ENCODE measurements around the gene PTPRM. TPM values are rescaled to one million over a fixed set of nuclear protein-coding genes. Genes with fewer than 3 reads are reported as not detected.

Gene PTPRM
- total RNA-seq, 4 donors from 2014 or later, result 206 to 337 (median 255) TPM

DNA sequence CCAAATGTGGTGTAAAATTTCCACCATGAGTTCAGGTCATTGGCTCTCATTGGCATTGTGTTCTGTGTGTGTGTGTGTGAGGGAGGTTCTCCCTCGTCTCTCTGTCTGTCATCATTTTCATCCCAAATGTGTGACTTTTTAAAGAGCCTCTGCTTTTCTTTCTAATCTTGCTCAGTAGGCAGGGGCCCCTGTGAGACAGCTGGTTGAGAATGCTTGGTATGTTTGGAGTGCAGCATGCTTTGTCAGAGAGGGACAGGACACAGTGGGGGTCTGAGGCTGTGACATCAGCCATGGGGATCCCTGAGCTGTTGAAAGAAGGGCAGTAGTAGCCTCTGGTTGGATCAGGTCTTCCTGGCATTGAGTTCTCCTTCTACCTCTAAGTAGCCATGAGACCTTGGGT lies 10.6 kb downstream of the PTPRM start:
- TF ChIP-seq, protein P1, sequence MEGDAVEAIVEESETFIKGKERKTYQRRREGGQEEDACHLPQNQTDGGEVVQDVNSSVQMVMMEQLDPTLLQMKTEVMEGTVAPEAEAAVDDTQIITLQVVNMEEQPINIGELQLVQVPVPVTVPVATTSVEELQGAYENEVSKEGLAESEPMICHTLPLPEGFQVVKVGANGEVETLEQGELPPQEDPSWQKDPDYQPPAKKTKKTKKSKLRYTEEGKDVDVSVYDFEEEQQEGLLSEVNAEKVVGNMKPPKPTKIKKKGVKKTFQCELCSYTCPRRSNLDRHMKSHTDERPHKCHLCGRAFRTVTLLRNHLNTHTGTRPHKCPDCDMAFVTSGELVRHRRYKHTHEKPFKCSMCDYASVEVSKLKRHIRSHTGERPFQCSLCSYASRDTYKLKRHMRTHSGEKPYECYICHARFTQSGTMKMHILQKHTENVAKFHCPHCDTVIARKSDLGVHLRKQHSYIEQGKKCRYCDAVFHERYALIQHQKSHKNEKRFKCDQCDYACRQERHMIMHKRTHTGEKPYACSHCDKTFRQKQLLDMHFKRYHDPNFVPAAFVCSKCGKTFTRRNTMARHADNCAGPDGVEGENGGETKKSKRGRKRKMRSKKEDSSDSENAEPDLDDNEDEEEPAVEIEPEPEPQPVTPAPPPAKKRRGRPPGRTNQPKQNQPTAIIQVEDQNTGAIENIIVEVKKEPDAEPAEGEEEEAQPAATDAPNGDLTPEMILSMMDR (IDR thresholded peaks at IDR 0.05; ENCODE audit: low read depth), result no peak

DNA sequence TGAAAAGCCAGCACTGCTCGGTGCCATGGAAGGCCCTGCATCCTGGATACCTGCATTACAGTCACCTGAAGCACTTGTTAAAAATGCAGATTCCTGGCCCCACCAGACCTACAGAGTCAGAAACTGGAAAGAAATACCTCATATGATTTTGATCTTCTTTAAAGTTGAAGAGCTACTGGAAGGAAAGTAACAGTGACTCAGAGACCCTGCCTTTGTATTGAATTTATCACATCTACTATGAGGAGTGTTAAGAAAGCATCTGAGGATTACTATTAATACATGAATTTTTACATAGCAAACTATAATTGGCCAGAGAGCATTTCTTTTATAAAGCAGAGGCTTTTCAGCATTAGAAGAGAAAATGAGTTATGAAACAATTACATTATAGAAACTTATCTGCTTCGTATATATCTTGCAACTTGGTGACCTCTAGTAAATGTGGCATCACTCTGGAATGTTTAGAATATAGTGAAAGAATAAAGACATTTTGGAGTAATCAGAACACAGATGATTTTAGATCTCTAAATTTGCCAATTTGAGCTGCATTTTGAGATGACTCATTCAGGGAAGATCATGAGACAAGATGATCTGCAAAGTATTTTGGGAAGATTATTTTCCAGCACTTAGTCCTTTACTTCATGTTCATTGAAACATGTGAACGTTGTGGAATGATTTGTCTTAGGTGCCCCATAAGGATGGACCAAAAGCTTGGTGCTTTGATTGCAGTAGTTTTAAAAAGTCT lies 12.2 kb downstream of the PTPRM start:
- TF ChIP-seq, protein P1 (IDR thresholded peaks at IDR 0.05; ENCODE audit: low read depth), result no peak

DNA sequence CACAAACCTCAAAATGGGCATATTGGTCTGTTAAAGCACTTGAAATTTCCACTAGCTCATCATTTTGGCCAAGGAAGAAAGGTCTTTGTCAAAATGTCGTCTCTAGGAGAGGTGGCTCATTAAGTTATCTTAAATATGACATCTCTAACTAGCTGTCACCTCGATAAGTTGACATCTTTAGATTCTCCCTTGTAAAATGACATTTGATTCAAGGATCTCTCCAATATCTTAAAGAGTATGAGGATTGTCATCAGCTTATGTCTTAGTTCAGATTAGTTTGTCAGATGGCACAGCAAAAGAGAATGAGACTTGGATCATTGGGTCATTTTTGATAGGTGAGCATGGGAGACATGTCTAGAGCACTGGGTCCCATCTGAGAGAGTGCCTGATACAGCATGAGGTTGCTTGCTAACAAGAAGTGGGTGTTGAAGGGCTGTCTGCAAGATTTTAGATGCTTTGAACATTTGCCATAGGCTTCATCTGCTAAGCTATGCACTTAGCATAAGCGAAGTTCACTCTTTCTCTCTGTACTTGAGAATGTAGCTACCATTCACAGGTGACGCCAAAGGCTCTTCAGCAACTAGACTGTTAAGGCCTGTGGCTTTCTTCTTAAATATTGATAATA lies 12.9 kb downstream of the PTPRM start:
- TF ChIP-seq, protein P1 (IDR thresholded peaks at IDR 0.05; ENCODE audit: low read depth), result no peak

DNA sequence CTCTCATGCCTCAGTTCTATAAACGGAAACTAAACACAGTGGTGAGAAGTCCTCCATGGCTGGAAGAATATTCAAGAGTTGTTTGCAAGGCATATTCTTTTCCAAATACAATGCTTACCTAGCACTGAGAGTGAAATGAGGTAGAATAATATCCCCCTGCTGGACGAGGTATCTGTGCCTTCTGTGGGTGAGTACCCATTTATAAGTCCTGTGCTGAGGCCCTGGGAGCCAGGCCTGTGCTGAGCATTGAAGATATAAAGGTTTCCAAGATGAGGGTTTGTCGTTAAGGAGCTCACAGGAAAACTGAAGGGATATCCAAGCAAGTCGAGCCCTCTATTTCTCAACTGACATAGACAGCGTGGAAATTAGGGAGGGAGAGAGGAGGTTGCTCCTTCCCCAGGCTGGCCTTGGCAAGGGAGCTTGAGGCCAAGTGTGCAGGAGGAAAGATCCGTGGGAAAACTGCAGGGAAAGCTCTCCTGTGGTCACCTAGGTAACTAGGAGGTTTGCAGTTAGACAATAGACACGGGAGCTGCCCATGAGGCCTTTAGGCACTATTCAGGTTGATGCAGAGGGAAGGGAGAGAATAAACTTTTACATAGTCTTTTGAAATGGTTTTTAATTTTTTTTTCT lies 17.6 kb downstream of the PTPRM start:
- TF ChIP-seq, protein P1 (IDR thresholded peaks at IDR 0.05; ENCODE audit: low read depth), result no peak

DNA sequence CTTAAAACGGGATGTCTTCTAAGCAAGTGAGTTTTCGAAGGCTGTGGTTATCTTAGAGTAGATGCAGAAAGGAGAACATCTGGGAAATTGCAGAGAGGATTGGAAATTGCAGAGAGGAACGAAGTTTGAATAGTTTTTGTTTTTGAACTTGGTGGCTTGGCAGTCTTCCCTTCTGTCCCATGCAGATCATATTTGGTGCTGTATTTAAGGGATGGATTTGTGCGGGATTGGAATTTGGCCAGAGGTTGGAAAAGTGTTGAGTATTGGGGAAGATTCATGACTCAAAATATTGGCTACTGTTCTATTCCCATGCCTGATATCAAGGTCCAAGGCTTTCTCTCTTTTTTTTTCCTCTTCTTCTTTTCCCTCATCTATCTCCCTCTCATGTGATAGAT lies 18.2 kb downstream of the PTPRM start:
- TF ChIP-seq, protein P1 (IDR thresholded peaks at IDR 0.05; ENCODE audit: low read depth), result no peak

DNA sequence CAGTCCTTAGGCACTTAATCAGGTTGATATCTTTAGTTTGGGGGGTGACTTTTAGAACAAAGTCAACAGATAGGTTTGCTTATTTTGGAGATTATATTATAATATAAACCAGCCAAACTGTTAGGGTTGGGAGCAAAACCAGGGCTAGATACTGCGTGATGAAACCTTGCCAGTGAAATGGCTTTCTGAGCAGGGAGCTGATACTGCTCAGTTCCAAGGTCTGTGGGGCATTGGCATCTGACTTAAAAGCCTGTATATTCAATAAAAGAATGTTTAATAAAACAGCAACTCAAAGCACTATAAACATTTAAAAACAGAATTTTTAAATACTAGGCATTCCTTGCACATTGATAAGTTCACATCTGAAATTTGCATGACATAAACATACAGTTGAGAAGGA lies 19.3 kb downstream of the PTPRM start:
- TF ChIP-seq, protein P1 (IDR thresholded peaks at IDR 0.05; ENCODE audit: low read depth), result no peak

DNA sequence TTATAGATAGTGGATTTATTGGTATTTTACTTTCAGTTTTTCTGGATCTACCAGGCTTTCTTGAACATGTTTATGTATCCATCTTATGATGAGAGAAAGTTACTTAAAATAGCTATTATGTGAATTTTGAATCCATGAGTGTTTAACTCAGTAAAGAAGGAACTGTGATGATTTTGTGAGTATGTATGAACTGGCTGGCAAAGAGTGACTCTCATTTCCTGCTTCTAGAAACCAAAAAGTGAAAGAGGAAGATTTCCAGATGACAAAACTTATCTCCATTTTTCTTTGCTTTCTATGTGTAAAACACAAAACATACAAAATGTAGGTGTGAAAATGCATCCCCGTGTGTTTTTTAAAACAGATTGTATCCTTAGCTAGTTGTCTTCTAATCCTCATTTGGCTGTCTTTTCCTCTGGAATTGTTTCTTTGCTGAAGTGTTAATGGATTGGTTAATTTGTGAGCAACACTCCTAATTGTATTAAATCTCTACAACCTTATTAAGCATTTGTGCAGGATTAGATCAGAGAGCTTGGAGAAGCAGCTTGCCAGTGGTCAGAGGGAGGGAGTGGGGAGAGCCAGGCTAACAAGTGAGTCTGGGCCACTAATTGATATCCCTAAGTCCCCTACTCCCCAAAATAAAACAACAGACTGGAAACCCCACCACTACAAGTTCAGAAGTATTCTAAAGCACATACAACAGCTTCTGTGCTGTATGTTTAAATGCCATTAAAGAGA lies 23.9 kb downstream of the PTPRM start:
- TF ChIP-seq, protein P1 (IDR thresholded peaks at IDR 0.05; ENCODE audit: low read depth), result no peak

Data from subcutaneous adipose tissue (tissue), 4 donors.